Neural crest cell (in vitro differentiated cells): Measurements from ENCODE around the gene CCDC33. TPM values are rescaled to one million over a fixed set of nuclear protein-coding genes. Genes with fewer than 3 reads are reported as not detected.

ENCODE experiments used
- DNase-seq: peaks from one replicate; pipeline ENCODE4 v3.0.0; 2021; ENCODE audit warnings: low read depth, mixed read lengths, low spot score
- H3K27ac Mint-ChIP-seq: one replicate; pipeline ENCODE4 v1.8.0; 2021; ENCODE audit warnings: mild to moderate bottlenecking, mixed read lengths; ENCODE audit not compliant: unreplicated experiment
- H3K27me3 Mint-ChIP-seq: 2 replicates; pipeline ENCODE4 v1.8.0; 2021; ENCODE audit warnings: low read depth, mild to moderate bottlenecking, mixed read lengths
- H3K36me3 Mint-ChIP-seq: 2 replicates; pipeline ENCODE4 v1.8.0; 2021; ENCODE audit warnings: low read depth, mild to moderate bottlenecking, mixed read lengths
- H3K4me1 Mint-ChIP-seq: 2 replicates; pipeline ENCODE4 v1.8.0; 2021; ENCODE audit warnings: mixed read lengths
- H3K4me3 Mint-ChIP-seq: one replicate; pipeline ENCODE4 v1.8.0; 2021; ENCODE audit warnings: mild to moderate bottlenecking, mixed read lengths
- H3K9me3 Mint-ChIP-seq: 2 replicates; pipeline ENCODE4 v1.8.0; 2021; ENCODE audit warnings: mixed read lengths
- total RNA-seq: library from RNA; stranded (reverse); gene quantifications from 2 replicates; pipeline ENCODE4 v1.2.1, GENCODE V29; 2021
- TF ChIP-seq, protein P1 (sequence below): fragments of 200-600 bp; sonication (generic); conservative IDR thresholded peaks from 2 replicates; pipeline ENCODE4 v1.5.0; 2021; ENCODE audit warnings: antibody characterized with exemption, mild to moderate bottlenecking

CCDC33 gene
- total RNA-seq, 1 donor from 2014 or later, result 15.1 TPM

DNA sequence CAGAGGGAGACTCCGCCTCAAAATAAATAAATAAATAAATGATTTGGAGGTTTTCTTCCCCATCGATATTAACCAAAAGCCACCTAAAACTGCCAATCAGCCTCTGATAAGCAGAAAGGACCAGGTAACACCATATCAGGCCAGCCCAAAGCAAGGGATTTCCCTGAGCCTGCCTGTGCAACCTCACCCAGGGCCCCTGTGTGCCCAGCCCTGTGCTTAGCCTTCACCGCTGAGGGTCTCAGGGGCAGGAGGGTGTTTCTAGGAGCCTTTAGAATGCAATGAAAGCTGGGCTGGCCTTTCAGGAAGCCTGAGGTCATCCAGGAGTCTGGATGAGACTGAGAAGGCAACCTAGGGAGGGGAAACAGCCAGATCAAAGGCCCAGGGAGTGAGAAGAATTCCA lies 95.9 kb downstream of the CCDC33 start:
- H3K4me3 Mint-ChIP-seq, result no peak overlapping the region
- TF ChIP-seq, protein P1, sequence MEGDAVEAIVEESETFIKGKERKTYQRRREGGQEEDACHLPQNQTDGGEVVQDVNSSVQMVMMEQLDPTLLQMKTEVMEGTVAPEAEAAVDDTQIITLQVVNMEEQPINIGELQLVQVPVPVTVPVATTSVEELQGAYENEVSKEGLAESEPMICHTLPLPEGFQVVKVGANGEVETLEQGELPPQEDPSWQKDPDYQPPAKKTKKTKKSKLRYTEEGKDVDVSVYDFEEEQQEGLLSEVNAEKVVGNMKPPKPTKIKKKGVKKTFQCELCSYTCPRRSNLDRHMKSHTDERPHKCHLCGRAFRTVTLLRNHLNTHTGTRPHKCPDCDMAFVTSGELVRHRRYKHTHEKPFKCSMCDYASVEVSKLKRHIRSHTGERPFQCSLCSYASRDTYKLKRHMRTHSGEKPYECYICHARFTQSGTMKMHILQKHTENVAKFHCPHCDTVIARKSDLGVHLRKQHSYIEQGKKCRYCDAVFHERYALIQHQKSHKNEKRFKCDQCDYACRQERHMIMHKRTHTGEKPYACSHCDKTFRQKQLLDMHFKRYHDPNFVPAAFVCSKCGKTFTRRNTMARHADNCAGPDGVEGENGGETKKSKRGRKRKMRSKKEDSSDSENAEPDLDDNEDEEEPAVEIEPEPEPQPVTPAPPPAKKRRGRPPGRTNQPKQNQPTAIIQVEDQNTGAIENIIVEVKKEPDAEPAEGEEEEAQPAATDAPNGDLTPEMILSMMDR, result no peak
- no peak for DNase-seq
- no peaks in the 10 kb centered on the region for H3K36me3 Mint-ChIP-seq
- H3K9me3 Mint-ChIP-seq, result no peaks in the 10 kb centered on the region
- no peaks in the 10 kb centered on the region for H3K27me3 Mint-ChIP-seq
- H3K27ac Mint-ChIP-seq, result no peak overlapping the region
- peaks cover 4% of the 10 kb centered on the region for H3K4me1 Mint-ChIP-seq

GRCh38 chr15:74332611-74333010 lies 96.5 kb downstream of the CCDC33 start:
- Mint-ChIP-seq H3K27ac (no peak overlapping the region), H3K36me3 (no peaks in the 10 kb centered on the region), H3K27me3 (no peaks in the 10 kb centered on the region), H3K9me3 (no peaks in the 10 kb centered on the region), H3K4me3 (no peak overlapping the region), H3K4me1 (peaks cover 4% of the 10 kb centered on the region)
- TF ChIP-seq, protein P1, result no peak
- DNase-seq, result no peak

DNA sequence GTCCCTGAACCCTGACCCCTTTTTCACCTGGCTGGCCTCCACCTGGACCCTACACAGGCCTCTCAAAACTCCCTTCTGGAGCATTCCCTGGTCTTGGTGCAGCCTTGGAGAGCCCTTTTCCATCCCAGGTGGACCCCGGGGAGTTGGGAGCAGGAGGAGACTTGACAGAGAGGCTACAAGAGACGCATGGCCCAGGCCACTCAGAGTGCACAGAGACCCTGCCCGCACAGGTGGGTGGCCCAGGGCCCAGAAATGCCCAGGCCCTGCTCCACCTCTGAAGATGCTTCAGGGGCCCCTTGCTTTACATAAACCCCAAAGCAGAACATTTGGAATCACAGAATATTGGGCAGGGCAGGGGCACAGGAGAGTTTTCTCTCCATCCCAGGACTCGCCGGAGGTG lies 97.0 kb downstream of the CCDC33 start:
- DNase-seq, result no peak
- TF ChIP-seq, protein P1, result no peak
- H3K9me3 Mint-ChIP-seq, result no peaks in the 10 kb centered on the region
- no peaks in the 10 kb centered on the region for H3K36me3 Mint-ChIP-seq
- no peak overlapping the region for H3K4me3 Mint-ChIP-seq
- H3K27ac Mint-ChIP-seq, result no peak overlapping the region
- H3K27me3 Mint-ChIP-seq, result no peaks in the 10 kb centered on the region
- H3K4me1 Mint-ChIP-seq, result no peaks in the 10 kb centered on the region

DNA sequence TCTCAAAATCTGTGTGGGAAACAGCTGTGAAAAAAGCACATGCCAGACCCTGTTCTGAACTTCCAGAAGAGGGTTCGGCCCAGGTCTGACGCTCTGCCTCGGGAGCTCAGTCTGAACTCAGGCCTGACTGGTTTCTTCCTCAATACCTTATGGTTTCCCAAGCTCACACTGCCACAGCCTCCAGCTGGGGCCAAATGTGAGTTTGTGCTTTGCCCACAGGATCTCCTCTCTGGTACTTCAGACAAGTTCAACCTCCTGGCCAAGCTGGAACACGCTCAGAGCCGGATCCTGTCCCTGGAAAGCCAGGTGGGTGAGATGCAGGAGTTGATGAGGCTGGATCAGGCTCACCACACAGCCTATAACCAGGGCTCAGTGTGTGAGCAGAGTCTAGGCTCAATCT lies 97.5 kb downstream of the CCDC33 start:
- H3K4me3 Mint-ChIP-seq, result no peak overlapping the region
- H3K27ac Mint-ChIP-seq, result no peak overlapping the region
- no peaks in the 10 kb centered on the region for H3K9me3 Mint-ChIP-seq
- no peak for DNase-seq
- H3K36me3 Mint-ChIP-seq, result no peaks in the 10 kb centered on the region
- TF ChIP-seq, protein P1, result no peak
- H3K4me1 Mint-ChIP-seq, result no peaks in the 10 kb centered on the region
- no peaks in the 10 kb centered on the region for H3K27me3 Mint-ChIP-seq

DNA sequence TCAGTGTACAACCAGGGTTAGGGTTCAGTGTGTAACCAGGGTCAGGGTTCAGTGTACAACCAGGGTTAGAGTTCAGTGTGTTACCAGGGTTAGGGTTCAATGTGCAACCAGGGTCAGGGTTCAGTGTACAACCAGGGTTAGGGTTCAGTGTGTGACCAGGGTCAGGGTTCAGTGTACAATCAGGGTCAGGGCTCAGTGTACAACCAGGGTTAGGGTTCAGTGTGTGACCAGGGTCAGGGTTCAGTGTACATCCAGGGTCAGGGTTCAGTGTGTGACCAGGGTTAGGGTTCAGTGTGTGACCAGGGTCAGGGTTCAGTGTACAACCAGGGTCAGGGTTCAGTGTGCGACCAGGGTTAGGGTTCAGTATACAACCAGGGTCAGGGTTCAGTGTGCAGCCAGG lies 98.0 kb downstream of the CCDC33 start:
- H3K27ac Mint-ChIP-seq, result no peak overlapping the region
- no peak overlapping the region for H3K4me3 Mint-ChIP-seq
- H3K36me3 Mint-ChIP-seq, result no peaks in the 10 kb centered on the region
- TF ChIP-seq, protein P1, result no peak
- no peak for DNase-seq
- no peaks in the 10 kb centered on the region for H3K9me3 Mint-ChIP-seq
- H3K27me3 Mint-ChIP-seq, result no peaks in the 10 kb centered on the region
- H3K4me1 Mint-ChIP-seq, result no peaks in the 10 kb centered on the region

DNA sequence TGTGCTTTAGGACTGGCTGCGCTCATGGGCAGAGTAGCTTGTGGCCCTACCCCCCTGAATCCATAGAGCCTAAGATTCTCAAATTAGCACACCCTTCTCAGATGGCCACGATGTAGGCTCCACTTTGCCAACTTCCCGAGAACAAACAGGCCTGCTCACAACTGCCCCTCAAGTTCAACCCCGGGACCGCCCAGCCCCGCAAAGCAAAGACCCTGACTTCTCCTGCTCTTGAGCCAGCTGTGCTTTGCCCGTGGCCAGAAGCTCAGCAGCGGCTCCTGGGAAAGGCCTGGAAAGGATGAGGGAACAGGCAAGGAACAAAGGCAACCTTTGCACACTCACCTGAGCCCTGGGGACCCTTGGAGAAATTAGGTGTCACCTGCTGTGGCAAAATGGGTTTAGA lies 99.3 kb downstream of the CCDC33 start:
- Mint-ChIP-seq H3K27ac (no peak overlapping the region), H3K4me1 (no peaks in the 10 kb centered on the region), H3K4me3 (no peak overlapping the region), H3K27me3 (no peaks in the 10 kb centered on the region), H3K9me3 (no peaks in the 10 kb centered on the region), H3K36me3 (no peaks in the 10 kb centered on the region)
- TF ChIP-seq, protein P1, result no peak
- DNase-seq, result no peak
